ENCODE data around the gene CAVIN3. TPM values are rescaled to one million over a fixed set of nuclear protein-coding genes. Genes with fewer than 3 reads are reported as not detected.
"Not testable (repeated sequence)": the region's sequence is repeated elsewhere in the genome, so short reads cannot be mapped to it uniquely, and the experiment has no call there.

The CAVIN3 gene
- total RNA-seq, 1 donor, result 142 TPM

DNA sequence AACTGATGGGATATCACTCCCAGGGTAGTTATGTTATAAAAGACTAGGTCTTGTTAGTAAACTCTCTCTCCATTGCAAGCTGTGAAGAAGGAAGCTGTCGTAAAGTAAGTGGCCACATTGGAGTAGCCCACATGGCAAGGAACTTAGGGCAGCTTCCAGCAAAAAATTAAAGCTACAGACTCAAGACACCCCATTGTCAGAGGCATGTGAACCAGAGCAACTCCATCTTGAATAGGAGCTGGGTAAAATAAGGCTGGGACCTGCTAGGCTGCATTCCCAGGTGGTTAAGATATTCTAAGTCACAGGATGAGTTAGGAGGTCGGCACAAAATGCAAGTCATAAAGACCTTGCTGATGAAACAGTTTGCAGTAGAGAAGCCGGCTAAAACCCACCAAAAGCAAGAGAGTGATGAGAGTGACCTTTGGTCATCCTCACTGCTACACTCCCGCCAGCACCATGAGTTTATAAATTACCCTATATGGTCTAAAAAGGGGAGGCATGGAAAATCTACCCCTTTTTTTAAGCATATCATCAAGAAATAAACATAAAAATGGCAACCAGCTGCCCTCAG is 36.8 kb downstream of the CAVIN3 start:
- no peak for TF ChIP-seq CTCF (IDR thresholded peaks at IDR 0.05; ENCODE audit: insufficient read depth, low read depth, low read length)
- H3K4me3 ChIP-seq (ENCODE audit: low read depth, low read length), result no peak overlapping the region
- no peak for DNase-seq (ENCODE audit: low read depth)

DNA sequence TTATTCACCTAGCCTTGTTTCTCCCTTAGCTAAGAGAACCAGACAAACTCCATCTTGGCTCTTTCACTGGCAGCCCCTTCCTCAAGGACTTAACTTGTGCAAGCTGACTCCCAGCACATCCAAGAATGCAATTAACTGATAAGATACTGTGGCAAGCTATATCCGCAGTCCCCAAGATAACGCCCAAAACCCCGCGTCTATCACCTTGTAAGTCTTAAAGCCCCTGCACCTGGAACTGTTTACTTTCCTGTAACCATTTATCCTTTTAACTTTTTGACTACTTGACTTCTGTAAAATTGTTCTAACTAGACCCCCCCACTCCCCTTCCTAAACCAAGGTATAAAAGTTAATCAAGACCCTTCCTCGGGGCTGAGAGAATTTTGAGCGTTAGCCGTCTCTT is 39.5 kb downstream of the CAVIN3 start:
- H3K4me3 ChIP-seq (ENCODE audit: low read depth, low read length); DNase-seq (ENCODE audit: low read depth): not testable (repeated sequence)

DNA sequence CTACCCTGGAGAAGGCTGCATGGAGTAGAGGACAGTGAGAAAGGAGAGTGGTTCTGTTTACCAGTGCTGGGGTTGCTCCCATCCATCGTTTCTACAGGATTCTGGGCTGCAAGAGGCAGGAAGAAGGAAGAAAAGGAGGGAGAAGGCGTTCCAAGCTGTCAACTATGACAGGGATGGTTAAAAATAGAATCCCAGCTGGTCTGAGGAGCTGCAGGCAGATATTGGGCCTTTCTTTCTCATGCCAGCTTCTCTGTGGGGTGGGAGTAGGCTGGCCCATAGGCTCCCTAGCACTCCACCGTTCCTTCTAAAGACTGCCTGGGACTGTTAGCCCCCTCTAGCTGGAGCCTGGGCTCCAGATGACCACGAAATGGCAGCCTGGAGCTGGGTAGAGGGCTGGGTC is 47.1 kb downstream of the CAVIN3 start:
- TF ChIP-seq CTCF (IDR thresholded peaks at IDR 0.05; ENCODE audit: insufficient read depth, low read depth, low read length), result no peak
- DNase-seq (ENCODE audit: low read depth), result no peak
- no peak overlapping the region for H3K4me3 ChIP-seq (ENCODE audit: low read depth, low read length)

DNA sequence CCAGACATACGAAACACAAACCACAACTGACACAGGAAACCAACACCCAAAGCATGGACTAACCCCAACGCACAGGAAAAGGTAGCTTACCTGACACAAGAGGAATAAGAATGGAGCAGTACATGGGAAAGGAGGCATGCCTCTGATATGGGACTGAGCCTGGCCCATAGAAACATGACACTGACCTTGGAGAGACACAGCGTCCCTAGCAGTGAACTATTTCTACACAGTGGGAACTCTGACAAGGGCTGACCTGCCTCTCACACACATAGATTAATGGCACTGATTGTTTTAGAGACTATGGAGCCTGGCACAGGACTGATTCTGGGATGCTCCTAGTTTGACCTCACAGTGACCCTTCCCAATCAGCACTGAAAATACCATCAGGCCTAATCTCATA is 48.7 kb downstream of the CAVIN3 start:
- TF ChIP-seq CTCF (IDR thresholded peaks at IDR 0.05; ENCODE audit: insufficient read depth, low read depth, low read length), result no peak
- no peak for DNase-seq (ENCODE audit: low read depth)
- no peak overlapping the region for H3K4me3 ChIP-seq (ENCODE audit: low read depth, low read length)

DNA sequence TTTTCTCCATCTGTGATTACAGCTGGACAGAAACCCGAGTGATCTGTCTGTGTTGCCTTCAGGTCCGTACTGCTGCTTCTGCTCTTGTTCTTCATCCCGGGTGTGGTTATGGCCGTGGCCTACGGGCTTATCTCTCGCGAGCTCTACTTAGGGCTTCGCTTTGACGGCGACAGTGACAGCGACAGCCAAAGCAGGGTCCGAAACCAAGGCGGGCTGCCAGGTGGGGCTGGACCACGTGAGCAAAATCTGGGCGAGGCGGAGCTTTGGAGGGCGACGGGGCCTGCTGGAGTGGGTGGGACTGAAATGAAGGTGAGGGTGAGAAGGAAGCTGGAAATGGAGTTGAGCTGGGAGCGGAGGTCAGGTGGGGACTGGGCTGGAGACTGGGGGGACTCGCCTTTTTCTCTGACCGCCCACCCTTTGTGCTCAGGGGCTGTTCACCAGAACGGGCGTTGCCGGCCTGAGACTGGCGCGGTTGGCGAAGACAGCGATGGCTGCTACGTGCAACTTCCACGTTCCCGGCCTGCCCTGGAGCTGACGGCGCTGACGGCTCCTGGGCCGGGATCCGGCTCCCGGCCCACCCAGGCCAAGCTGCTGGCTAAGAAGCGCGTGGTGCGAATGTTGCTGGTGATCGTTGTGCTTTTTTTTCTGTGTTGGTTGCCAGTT is 49.6 kb downstream of the CAVIN3 start:
- no peak overlapping the region for H3K4me3 ChIP-seq (ENCODE audit: low read depth, low read length)
- TF ChIP-seq CTCF (IDR thresholded peaks at IDR 0.05; ENCODE audit: insufficient read depth, low read depth, low read length), result no peak

GRCh38 chr11:6269994-6270393 is 50.3 kb downstream of the CAVIN3 start:
- TF ChIP-seq CTCF (IDR thresholded peaks at IDR 0.05; ENCODE audit: insufficient read depth, low read depth, low read length), result peak; percentile 37
- H3K4me3 ChIP-seq (ENCODE audit: low read depth, low read length), result no peak overlapping the region
- peak; percentile 21 for DNase-seq (ENCODE audit: low read depth)

More for the DNA sequence above, 49.6 kb downstream of the CAVIN3 start:
- no peak for DNase-seq (ENCODE audit: low read depth)

Other genes with a start within 250 kb of the CAVIN3 start
- gene OR56B4, start 212.8 kb downstream of the CAVIN3 start, total RNA-seq, result not detected in 2 replicates
- gene OR52B2, start 150.2 kb downstream of the CAVIN3 start, total RNA-seq, result not detected in 2 replicates
- gene OR52W1, start 121.3 kb downstream of the CAVIN3 start, total RNA-seq, result not detected in 2 replicates
- gene C11orf42, start 114.9 kb downstream of the CAVIN3 start, total RNA-seq, result under 0.01 TPM in 1 of 2 replicates, not detected in the other
- 13.5 and 15.1 TPM in 2 replicates for gene FHIP1B, start 85.9 kb downstream of the CAVIN3 start, total RNA-seq
- under 0.01 and 0.43 TPM in 2 replicates for gene CNGA4, start 81.4 kb downstream of the CAVIN3 start, total RNA-seq
- gene CCKBR, start 60.7 kb downstream of the CAVIN3 start, total RNA-seq, result under 0.01 TPM in 1 of 2 replicates, not detected in the other
- 35.0 and 37.7 TPM in 2 replicates for gene SMPD1, start 70.0 kb upstream of the CAVIN3 start, total RNA-seq
- gene APBB1, start 98.6 kb upstream of the CAVIN3 start, total RNA-seq, result 35.4 and 42.2 TPM in 2 replicates
- gene HPX, start 120.5 kb upstream of the CAVIN3 start, total RNA-seq, result under 0.01 TPM in 1 of 2 replicates, not detected in the other
- 22.0 and 23.5 TPM in 2 replicates for gene TRIM3, start 153.4 kb upstream of the CAVIN3 start, total RNA-seq
- gene ARFIP2, start 160.8 kb upstream of the CAVIN3 start, total RNA-seq, result 61.2 and 66.9 TPM in 2 replicates
- 44.1 and 49.7 TPM in 2 replicates for gene TIMM10B, start 161.0 kb upstream of the CAVIN3 start, total RNA-seq
- gene DNHD1, start 176.8 kb upstream of the CAVIN3 start, total RNA-seq, result 6.1 and 7.3 TPM in 2 replicates

Data from fibroblast of villous mesenchyme (primary cell).